HepG2 (cell line): Measurements from ENCODE around the gene PALM3. TPM values are rescaled to one million over a fixed set of nuclear protein-coding genes. Genes with fewer than 3 reads are reported as not detected.

ENCODE experiments used
- ATAC-seq: fragments of 200-7000 bp; cut with Tn5 transposase; 3 replicates; pipeline ENCODE4 v1.9.1; 2020; ENCODE audit warnings: mild to moderate bottlenecking, moderate library complexity
- Bru-seq: library from RNA; stranded (reverse); fragments of 400-500 nt; gene quantifications from one replicate; lab custom pipeline; 2021; lab: Mats Ljungman, UMichigan
- BruChase-seq, 2 experiments: library from RNA; stranded (reverse); fragments of 400-500 nt; gene quantifications; one replicate each; lab custom pipeline; 2021; lab: Mats Ljungman, UMichigan
- BruUV-seq: library from RNA; stranded (reverse); fragments of 400-500 nt; replicated peaks from 2 replicates; lab custom pipeline; 2021; lab: Mats Ljungman, UMichigan
- CTCF ChIA-PET: fragments of 300-600 bp; formaldehyde crosslinking; extraction: SDS; loops from one replicate; lab custom pipeline; 2021; ENCODE audit warnings: low total read pairs, inconsistent platforms, low intra/inter-chr PET ratio; lab: Yijun Ruan, JAX
- POLR2A ChIA-PET: fragments of 350-600 bp; sonication (Branson Sonifier 250); formaldehyde crosslinking; loops from one replicate; lab custom pipeline; 2020; ENCODE audit warnings: antibody characterized with exemption, inconsistent platforms; lab: Yijun Ruan, JAX
- DNase-seq: peaks from one replicate; pipeline ENCODE4 v3.0.0-alpha.2; 2015; ENCODE audit warnings: low spot score
- FAIRE-seq: peaks from 3 replicates; lab custom pipeline; 2011; peaks lifted over from hg19 to GRCh38; lab: Jason Lieb, UNC
- H2AFZ ChIP-seq: one replicate; pipeline ENCODE4 v1.6.1; 2011; ENCODE audit warnings: low read length, inconsistent platforms
- H3K27ac ChIP-seq: fragments of 300-600 bp; 3 replicates; pipeline ENCODE4 v1.8.0; 2011; ENCODE audit warnings: mixed run types, mild to moderate bottlenecking, mixed read lengths, low read length, inconsistent platforms; ENCODE audit not compliant: insufficient read depth; ENCODE audit errors: extremely low read length
- H3K27me3 ChIP-seq, 2 experiments: fragments of 200-600 bp in 1 of 2; 2 replicates in 1 of 2; 3 replicates in 1 of 2; pipeline versions ENCODE4 v1.6.0 to v1.8.0; 2011; ENCODE audit warnings: low read length in 2 of 2, mild to moderate bottlenecking in 2 of 2, moderate library complexity in 2 of 2, inconsistent platforms in 1 of 2; ENCODE audit not compliant: insufficient read depth in 2 of 2, control insufficient read depth in 1 of 2
- H3K36me3 ChIP-seq, 2 experiments: fragments of 200-600 bp in 1 of 2; replicated peaks in 1 of 2; 2 replicates in 1 of 2; 3 replicates in 1 of 2; pipeline versions ENCODE4 v1.5.1 to v1.8.0; 2011; ENCODE audit warnings: low read length in 2 of 2, inconsistent platforms in 1 of 2; ENCODE audit not compliant: insufficient read depth in 2 of 2, control insufficient read depth in 1 of 2
- H3K4me1 ChIP-seq: 2 replicates; pipeline ENCODE4 v1.5.1; 2012; ENCODE audit warnings: low read length, inconsistent platforms; ENCODE audit not compliant: insufficient read depth
- H3K4me2 ChIP-seq: 2 replicates; pipeline ENCODE4 v1.6.0; 2011; ENCODE audit warnings: low read depth, low read length, inconsistent platforms
- H3K4me3 ChIP-seq, 3 experiments: fragments of 200-600 bp in 1 of 3; sonication (generic), shearing (Covaris generic) in 1 of 3; replicated peaks in 1 of 3; 2 replicates each; pipeline ENCODE4 v1.5.1; 2011 to 2016; ENCODE audit warnings: low read length in 3 of 3, inconsistent platforms in 2 of 3, low read depth in 2 of 3, mild to moderate bottlenecking in 2 of 3, control low read depth in 1 of 3, mixed read lengths in 1 of 3; ENCODE audit not compliant: insufficient read depth in 1 of 3
- H3K79me2 ChIP-seq: one replicate; pipeline ENCODE4 v1.6.1; 2011; ENCODE audit warnings: low read length, inconsistent platforms; ENCODE audit not compliant: insufficient read depth
- H3K9ac ChIP-seq: 2 replicates; pipeline ENCODE4 v1.6.0; 2011; ENCODE audit warnings: mild to moderate bottlenecking, low read depth, low read length, inconsistent platforms; ENCODE audit not compliant: insufficient read depth
- H3K9me3 ChIP-seq: 2 replicates; pipeline ENCODE4 v1.5.1; 2012; ENCODE audit warnings: mild to moderate bottlenecking, low read length
- H4K20me1 ChIP-seq: 2 replicates; pipeline ENCODE4 v1.6.0; 2011; ENCODE audit warnings: inconsistent platforms, mild to moderate bottlenecking, low read length, moderate library complexity; ENCODE audit not compliant: insufficient read depth
- DMAP1 ChIP-seq: IDR thresholded peaks from 2 replicates; pipeline ENCODE4 v1.6.1; 2016
- HNRNPL ChIP-seq: fragments of 200-400 bp; formaldehyde crosslinking; IDR thresholded peaks from 2 replicates; pipeline ENCODE4 v1.6.1; 2017; ENCODE audit warnings: mild to moderate bottlenecking, low read depth, low read length
- PHF5A ChIP-seq: IDR thresholded peaks from one replicate; pipeline ENCODE4 v1.6.1; 2018; ENCODE audit warnings: low read depth, missing genetic modification reagents; ENCODE audit not compliant: unreplicated experiment
- SALL1 ChIP-seq: sonication (generic); formaldehyde crosslinking; IDR thresholded peaks from 2 replicates; pipeline ENCODE4 v1.8.0; 2022; ENCODE audit warnings: mild to moderate bottlenecking, missing genetic modification reagents
- ZBTB7B ChIP-seq: sonication (generic); formaldehyde crosslinking; IDR thresholded peaks from 2 replicates; pipeline ENCODE4 v1.4.0; 2020; ENCODE audit warnings: missing genetic modification reagents
- ZNF296 ChIP-seq: sonication (generic); formaldehyde crosslinking; conservative IDR thresholded peaks from 2 replicates; pipeline ENCODE4 v1.5.0; 2020; ENCODE audit warnings: mild to moderate bottlenecking, missing genetic modification reagents
- ZNF3 ChIP-seq: IDR thresholded peaks from 2 replicates; pipeline ENCODE4 v1.7.0; 2017; ENCODE audit warnings: inconsistent platforms
- WGBS: methylation state at CpG from one replicate; pipeline ENCODE4 v1.1.6; 2017; ENCODE audit warnings: low lambda C conversion rate; 5-methylcytosine and 5-hydroxymethylcytosine counted together
- in situ Hi-C: cut with HindIII; loops from 2 replicates; pipeline ENCODE4 v1.10.0; 2017; ENCODE audit warnings: low pct_unique_long_range_greater_than_20kb; ENCODE audit not compliant: extremely low pct_ligation_motif_present
- intact Hi-C: fragments of 100-400 bp; cut with micrococcal nuclease; formaldehyde crosslinking; loops from one replicate; pipeline ENCODE4 v1.10.0; 2022; ENCODE audit not compliant: unreplicated experiment
- long read RNA-seq, 2 experiments: library from RNA in 1 of 2; library from polyadenylated mRNA in 1 of 2; stranded (forward) in 1 of 2; unstranded in 1 of 2; transcript quantifications; one replicate each; pipeline ENCODE4 v2.0.0, GENCODE V29; 2019 to 2022
- polyA minus RNA-seq, 3 experiments: library from RNA; depleted of rRNA, polyadenylated mRNA; stranded (reverse); fragments of >200 nt; gene quantifications; 2 replicates each; pipeline ENCODE4 v1.2.3, GENCODE V29; 2011; ENCODE audit warnings: low replicate concordance in 1 of 3
- polyA plus RNA-seq, 8 experiments: library from polyadenylated mRNA; depleted of rRNA in 3 of 8; stranded (reverse) in 7 of 8; unstranded in 1 of 8; fragments of >200 nt; fragmentation: Illumina TruSeq in 4 of 8; extraction: Trizol in 4 of 8; gene quantifications; 2 replicates each; pipeline versions ENCODE4 v1.2.1 to v1.2.3, GENCODE V29; 2011 to 2016; ENCODE audit warnings: low read depth in 4 of 8, missing spikeins in 1 of 8, mixed read lengths in 1 of 8; ENCODE audit not compliant: insufficient read depth in 1 of 8
- total RNA-seq, 5 experiments: library from RNA; depleted of rRNA; stranded (reverse); fragments of >200 nt; fragmentation: Illumina TruSeq; extraction: Trizol; gene quantifications; 2 replicates each; pipeline ENCODE4 v1.2.3, GENCODE V29; 2016; ENCODE audit warnings: low read depth in 1 of 5
- TF ChIP-seq, protein P1 (sequence below), 2 experiments: sonication (generic) in 1 of 2; formaldehyde crosslinking in 1 of 2; IDR thresholded peaks; 2 replicates each; pipeline versions ENCODE4 v1.4.0 to v1.6.1; 2018 to 2020; ENCODE audit warnings: missing genetic modification reagents in 2 of 2, borderline replicate concordance in 1 of 2, low read depth in 1 of 2, mild to moderate bottlenecking in 1 of 2, missing biosample characterization in 1 of 2
- TF ChIP-seq, protein P2 (sequence below): sonication (generic); formaldehyde crosslinking; conservative IDR thresholded peaks from 2 replicates; pipeline ENCODE4 v1.4.0; 2020; ENCODE audit warnings: mild to moderate bottlenecking, missing genetic modification reagents, moderate library complexity

The PALM3 gene, protein sequence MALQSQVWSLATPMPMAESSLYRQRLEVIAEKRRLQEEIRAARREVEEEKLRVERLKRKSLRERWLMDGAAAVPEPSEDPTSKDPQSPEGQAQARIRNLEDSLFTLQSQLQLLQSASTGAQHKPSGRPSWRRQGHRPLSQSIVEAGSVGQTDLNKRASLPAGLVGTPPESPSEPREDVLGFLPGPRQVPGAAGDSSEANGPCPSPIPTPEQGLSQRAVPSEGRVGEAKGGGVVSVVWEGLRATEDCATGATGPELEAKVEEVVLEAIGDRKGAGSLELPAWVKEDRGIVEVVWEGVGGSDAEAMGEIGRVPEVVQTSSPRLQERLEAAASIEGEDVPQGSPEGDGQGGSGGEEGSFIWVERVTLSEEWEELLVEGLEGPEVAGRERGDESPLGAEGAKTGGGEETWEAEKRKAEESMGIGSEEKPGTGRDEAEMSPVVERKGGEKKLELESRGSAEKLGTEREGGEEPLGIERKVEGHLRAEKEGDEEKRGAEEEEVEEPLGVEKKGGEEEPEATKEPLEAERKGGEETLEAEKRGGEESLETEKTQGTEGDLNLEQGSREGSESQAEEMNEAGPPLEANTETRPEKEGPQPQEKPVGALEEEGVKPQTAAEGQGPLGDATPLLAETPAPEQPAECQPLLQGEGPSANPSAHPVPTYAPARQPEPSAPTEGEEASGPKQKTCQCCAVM
- total RNA-seq (2016; rRNA removed; fragmentation: Illumina TruSeq; extraction: Trizol) (2.4 and 2.5 TPM in 2 replicates), polyA plus RNA-seq (2011; rRNA removed) (0.79 and 1.0 TPM in 2 replicates), polyA minus RNA-seq (2011; rRNA and poly(A)+ RNA removed; ENCODE audit: low replicate concordance) (0.62 TPM in 1 of 2 replicates, not detected in the other), Bru-seq, nascent RNA (percentile 48 among the genes with signal in this experiment), BruChase-seq, experiment 1, labeled RNA remaining after a 6-hour chase (percentile 63 among the genes with signal in this experiment), BruChase-seq, experiment 2, labeled RNA remaining after a 2-hour chase (percentile 54 among the genes with signal in this experiment)
- 0.20 and 0.26 TPM in 2 replicates for total RNA-seq (2016; cell fraction: cytosol; rRNA removed; fragmentation: Illumina TruSeq; extraction: Trizol; ENCODE audit: low read depth)
- 1.6 and 3.8 TPM in 2 replicates for total RNA-seq (2016; cell fraction: insoluble cytoplasmic fraction; rRNA removed; fragmentation: Illumina TruSeq; extraction: Trizol)
- 0.87 and 1.2 TPM in 2 replicates for total RNA-seq (2016; cell fraction: membrane; rRNA removed; fragmentation: Illumina TruSeq; extraction: Trizol)
- 1.1 and 2.3 TPM in 2 replicates for total RNA-seq (2016; cell fraction: nucleus; rRNA removed; fragmentation: Illumina TruSeq; extraction: Trizol)
- 0.29 and 0.46 TPM in 2 replicates for polyA plus RNA-seq (2011; cell fraction: cytosol; rRNA removed)
- polyA plus RNA-seq (2011; cell fraction: nucleus; rRNA removed) = 2.5 and 3.9 TPM in 2 replicates
- 2.2 and 2.4 TPM in 2 replicates for polyA plus RNA-seq (2012)
- polyA plus RNA-seq (2016; cell fraction: cytosol; fragmentation: Illumina TruSeq; extraction: Trizol; ENCODE audit: low read depth) = 0.37 and 0.50 TPM in 2 replicates
- polyA plus RNA-seq (2016; cell fraction: insoluble cytoplasmic fraction; fragmentation: Illumina TruSeq; extraction: Trizol; ENCODE audit: low read depth) = 4.3 and 4.7 TPM in 2 replicates
- 0.80 and 1.7 TPM in 2 replicates for polyA plus RNA-seq (2016; cell fraction: membrane; fragmentation: Illumina TruSeq; extraction: Trizol; ENCODE audit: low read depth)
- 10.3 and 11.9 TPM in 2 replicates for polyA plus RNA-seq (2016; cell fraction: nucleus; fragmentation: Illumina TruSeq; extraction: Trizol; ENCODE audit: insufficient read depth, low read depth)
- not detected in 2 replicates for polyA minus RNA-seq (2011; cell fraction: cytosol; rRNA and poly(A)+ RNA removed)
- 0.25 and 0.39 TPM in 2 replicates for polyA minus RNA-seq (2011; cell fraction: nucleus; rRNA and poly(A)+ RNA removed)
- long read RNA-seq, experiment 1, partial matches to known transcripts = 0 of 3 reads
- long read RNA-seq, experiment 1, other reads (novel, unspliced or antisense) = 3 of 3 reads
- long read RNA-seq, experiment 2, partial matches to known transcripts = 0 of 7 reads
- long read RNA-seq, experiment 2, other reads (novel, unspliced or antisense) = 7 of 7 reads

DNA sequence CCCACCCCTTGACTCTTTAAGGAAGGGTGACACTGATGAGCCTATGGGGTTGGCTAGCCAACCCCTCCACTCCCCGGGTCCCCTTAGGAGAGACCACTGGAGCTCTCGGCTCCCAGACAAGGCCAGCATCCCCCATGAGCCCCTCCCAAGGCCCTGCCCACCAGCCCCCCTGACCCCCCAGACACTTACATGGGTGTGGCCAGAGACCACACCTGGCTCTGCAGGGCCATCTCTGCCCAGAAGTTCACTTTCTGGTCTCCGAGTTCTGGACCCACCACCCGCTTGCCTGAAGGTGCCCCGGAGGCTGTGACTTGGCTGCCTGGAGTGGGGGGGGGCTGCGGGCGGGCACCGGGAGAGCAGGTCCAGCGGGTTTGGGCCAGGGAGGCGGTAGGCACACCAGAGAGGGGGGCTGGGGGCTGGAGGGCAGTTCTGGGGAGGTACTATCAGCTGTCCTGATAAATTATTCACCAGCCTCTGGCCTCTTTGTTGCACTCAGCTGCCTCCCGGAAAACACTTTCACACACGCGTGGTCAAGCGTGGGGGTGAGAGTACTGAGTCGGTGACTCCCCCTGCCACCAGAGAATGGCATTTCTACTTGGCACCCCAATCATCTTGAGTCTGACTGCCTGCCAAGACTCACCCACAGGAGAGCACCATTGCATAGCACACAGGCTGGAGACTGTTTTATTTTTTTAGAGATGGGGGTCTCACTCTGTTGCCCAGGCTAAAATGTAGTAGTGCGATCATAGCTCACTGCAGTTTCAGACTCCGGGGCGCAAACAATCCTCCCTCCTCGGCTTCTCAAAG, at the start of gene PALM3:
TSS of gene PALM3 (minus strand) at position 326 of the 807 bp plus-strand sequence. CDS start at position 230, 96 bp downstream.
- DNase-seq (no peak), ATAC-seq (peak; percentile 26), FAIRE-seq (no peak)
- ChIA-PET POLR2A (interaction anchor here (1.1 to 5.7 kb wide), 2 partner anchors 10 to 178 kb away, joined by 3 to 62 read pairs; partner anchors contain the start of gene MISP3), CTCF (interaction anchor here (0.6 kb wide), 1 partner anchor 12 kb away, joined by 3 read pairs; no protein-coding TSS in a partner anchor)
- no TSS peak for BruUV-seq
- intact Hi-C loops = no loop called here
- Histone ChIP-seq H3K9ac (peak within 1 kb of the TSS; percentile 65), H3K4me3 (peak within 1 kb of the TSS; percentile 52 to 73 (median 58)), H3K27ac (peak within 1 kb of the TSS; percentile 81), H3K9me3 (no peaks in the 10 kb centered on the region), H3K27me3 (no peaks in the 10 kb centered on the region), H3K79me2 (no peaks in the 10 kb centered on the region), H3K4me2 (peak within 1 kb of the TSS; percentile 86), H3K4me1 (peaks cover 45% of the 10 kb centered on the region), H3K36me3 (no peaks in the 10 kb centered on the region), H2AFZ (no peak within 1 kb of the TSS), H4K20me1 (no peaks in the 10 kb centered on the region)
- 28% methylated on average over 8 of the region's 19 CpGs for WGBS
- in situ Hi-C loops = loop anchor here (25.0 kb wide), 1 partner anchor 300 kb away; the partner anchor contains the start of genes C19orf53 and MRI1
- TF ChIP-seq, protein P1, sequence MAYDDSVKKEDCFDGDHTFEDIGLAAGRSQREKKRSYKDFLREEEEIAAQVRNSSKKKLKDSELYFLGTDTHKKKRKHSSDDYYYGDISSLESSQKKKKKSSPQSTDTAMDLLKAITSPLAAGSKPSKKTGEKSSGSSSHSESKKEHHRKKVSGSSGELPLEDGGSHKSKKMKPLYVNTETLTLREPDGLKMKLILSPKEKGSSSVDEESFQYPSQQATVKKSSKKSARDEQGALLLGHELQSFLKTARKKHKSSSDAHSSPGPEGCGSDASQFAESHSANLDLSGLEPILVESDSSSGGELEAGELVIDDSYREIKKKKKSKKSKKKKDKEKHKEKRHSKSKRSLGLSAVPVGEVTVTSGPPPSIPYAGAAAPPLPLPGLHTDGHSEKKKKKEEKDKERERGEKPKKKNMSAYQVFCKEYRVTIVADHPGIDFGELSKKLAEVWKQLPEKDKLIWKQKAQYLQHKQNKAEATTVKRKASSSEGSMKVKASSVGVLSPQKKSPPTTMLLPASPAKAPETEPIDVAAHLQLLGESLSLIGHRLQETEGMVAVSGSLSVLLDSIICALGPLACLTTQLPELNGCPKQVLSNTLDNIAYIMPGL (CRISPR knock-in tag; IDR thresholded peaks at IDR 0.05; ENCODE audit: borderline replicate concordance in 1 of 2, low read depth in 1 of 2) = peak in 1 of 2 experiments; percentile 46; a peak in 1 of 4 replicates
- peak; percentile 16; the same call in 1 of the 2 replicates for TF ChIP-seq ZBTB7B (CRISPR knock-in tag)
- TF ChIP-seq, protein P2, sequence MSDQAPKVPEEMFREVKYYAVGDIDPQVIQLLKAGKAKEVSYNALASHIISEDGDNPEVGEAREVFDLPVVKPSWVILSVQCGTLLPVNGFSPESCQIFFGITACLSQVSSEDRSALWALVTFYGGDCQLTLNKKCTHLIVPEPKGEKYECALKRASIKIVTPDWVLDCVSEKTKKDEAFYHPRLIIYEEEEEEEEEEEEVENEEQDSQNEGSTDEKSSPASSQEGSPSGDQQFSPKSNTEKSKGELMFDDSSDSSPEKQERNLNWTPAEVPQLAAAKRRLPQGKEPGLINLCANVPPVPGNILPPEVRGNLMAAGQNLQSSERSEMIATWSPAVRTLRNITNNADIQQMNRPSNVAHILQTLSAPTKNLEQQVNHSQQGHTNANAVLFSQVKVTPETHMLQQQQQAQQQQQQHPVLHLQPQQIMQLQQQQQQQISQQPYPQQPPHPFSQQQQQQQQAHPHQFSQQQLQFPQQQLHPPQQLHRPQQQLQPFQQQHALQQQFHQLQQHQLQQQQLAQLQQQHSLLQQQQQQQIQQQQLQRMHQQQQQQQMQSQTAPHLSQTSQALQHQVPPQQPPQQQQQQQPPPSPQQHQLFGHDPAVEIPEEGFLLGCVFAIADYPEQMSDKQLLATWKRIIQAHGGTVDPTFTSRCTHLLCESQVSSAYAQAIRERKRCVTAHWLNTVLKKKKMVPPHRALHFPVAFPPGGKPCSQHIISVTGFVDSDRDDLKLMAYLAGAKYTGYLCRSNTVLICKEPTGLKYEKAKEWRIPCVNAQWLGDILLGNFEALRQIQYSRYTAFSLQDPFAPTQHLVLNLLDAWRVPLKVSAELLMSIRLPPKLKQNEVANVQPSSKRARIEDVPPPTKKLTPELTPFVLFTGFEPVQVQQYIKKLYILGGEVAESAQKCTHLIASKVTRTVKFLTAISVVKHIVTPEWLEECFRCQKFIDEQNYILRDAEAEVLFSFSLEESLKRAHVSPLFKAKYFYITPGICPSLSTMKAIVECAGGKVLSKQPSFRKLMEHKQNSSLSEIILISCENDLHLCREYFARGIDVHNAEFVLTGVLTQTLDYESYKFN (CRISPR knock-in tag) = peak; percentile 64
- TF ChIP-seq HNRNPL = peak; percentile 69; the same call in 1 of the 2 replicates
- TF ChIP-seq PHF5A (CRISPR knock-in tag) = no peak
- no peak for TF ChIP-seq DMAP1 (CRISPR knock-in tag)
- TF ChIP-seq SALL1 (CRISPR knock-in tag) = peak; percentile 17
- TF ChIP-seq ZNF296 (CRISPR knock-in tag) = no peak
- TF ChIP-seq ZNF3 = 0 out of 2 replicates have a peak, but pooled peaks have one; percentile 43
